ENCODE measurements around the gene SPG21.

GRCh38 chr15:64960153-64960552, 29.6 kb downstream of the SPG21 start:
- TF ChIP-seq, protein P1, sequence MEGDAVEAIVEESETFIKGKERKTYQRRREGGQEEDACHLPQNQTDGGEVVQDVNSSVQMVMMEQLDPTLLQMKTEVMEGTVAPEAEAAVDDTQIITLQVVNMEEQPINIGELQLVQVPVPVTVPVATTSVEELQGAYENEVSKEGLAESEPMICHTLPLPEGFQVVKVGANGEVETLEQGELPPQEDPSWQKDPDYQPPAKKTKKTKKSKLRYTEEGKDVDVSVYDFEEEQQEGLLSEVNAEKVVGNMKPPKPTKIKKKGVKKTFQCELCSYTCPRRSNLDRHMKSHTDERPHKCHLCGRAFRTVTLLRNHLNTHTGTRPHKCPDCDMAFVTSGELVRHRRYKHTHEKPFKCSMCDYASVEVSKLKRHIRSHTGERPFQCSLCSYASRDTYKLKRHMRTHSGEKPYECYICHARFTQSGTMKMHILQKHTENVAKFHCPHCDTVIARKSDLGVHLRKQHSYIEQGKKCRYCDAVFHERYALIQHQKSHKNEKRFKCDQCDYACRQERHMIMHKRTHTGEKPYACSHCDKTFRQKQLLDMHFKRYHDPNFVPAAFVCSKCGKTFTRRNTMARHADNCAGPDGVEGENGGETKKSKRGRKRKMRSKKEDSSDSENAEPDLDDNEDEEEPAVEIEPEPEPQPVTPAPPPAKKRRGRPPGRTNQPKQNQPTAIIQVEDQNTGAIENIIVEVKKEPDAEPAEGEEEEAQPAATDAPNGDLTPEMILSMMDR (IDR thresholded peaks at IDR 0.05) = no peak
- no peak for TF ChIP-seq POLR2A (IDR thresholded peaks at IDR 0.05; ENCODE audit: low read depth)
- no peak for TF ChIP-seq EP300 (IDR thresholded peaks at IDR 0.05)
